ENCODE data around the gene N4BP2L2.

N4BP2L2 gene

DNA sequence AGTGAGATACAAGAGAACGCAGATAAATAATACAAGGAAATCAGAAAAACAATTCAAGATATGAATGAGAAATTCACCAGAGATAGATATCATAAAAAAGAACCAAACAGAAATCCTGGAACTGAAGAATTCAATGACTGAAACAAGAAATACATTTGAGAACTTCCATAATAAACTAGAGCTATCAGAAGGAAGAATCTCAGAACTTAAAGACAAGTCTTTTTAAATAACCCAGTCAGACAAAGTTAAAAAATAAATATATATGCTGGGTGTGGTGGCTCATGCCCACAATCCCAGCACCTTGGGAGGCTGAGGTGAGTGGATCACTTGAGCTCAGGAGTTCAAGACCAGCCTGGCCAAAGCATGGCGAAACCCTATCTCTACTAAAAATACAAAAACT lies 82.0 kb downstream of the N4BP2L2 start:
- no peak for DNase-seq

DNA sequence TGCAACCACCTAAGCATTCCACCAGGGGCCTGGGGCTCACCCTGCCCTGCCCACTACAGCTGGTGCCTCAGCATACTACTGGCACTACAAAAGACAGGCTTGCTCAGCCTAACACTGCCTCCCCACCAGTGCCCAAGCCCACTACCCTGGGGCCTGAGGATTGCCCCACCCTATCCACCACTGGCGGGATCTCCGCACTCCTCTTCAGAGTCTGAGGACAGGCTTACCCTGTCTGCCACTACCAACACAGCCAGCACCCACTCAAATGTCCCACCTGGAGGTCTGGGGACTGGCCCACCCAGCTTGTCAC lies 83.0 kb downstream of the N4BP2L2 start:
- DNase-seq: no peak

DNA sequence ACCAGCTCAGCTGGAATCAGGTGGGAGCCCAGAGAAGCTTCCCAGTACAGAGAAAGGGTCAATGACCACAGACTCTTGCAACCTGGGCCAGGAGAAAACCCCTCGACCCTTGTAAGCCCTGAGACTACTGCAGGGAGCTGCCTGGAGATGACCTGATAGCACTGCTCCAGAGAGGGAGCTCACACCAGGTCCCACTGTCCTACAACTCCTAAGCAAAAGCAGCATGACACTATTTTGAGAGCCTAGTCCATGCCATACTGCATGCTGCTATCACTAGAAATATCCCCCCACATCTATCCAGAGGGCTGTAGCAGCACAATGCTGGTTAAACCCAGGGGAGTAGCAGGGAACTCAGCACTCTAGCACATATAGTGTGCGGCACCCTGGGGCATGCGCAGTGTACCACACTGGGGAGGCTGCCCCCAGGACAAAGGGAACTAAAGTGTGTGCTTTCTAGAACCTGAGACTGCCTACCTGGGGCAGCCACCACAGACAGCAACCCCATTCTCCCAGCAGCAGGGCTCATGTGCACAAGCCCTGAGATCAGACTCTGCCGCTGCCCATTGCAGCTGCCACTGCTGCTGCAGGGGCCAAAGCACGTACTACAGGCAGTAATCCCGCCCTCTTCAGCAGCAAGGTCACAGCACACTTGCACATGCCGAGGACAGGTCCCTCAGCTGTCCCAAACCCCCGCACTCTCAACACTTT lies 83.6 kb downstream of the N4BP2L2 start:
- DNase-seq: no peak

DNA sequence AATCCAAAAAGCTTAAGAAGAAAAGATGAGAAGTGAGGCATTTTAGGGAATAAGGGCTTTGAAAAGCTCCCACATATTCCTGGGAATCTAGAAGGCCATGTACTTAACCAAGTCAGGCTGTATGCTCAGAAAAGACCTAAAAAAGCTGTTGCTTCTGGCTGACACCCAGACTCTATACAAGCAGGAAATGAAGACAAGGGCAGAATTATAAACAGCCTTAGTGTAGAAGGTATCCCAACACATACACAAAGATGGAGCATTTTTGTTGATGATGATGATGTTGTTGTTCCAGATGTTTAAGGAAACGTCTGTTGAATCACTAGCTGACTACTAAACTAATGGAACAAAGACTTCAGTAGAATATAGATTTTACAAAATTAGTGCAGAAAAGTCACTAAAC lies 84.6 kb downstream of the N4BP2L2 start:
- no peak for DNase-seq

DNA sequence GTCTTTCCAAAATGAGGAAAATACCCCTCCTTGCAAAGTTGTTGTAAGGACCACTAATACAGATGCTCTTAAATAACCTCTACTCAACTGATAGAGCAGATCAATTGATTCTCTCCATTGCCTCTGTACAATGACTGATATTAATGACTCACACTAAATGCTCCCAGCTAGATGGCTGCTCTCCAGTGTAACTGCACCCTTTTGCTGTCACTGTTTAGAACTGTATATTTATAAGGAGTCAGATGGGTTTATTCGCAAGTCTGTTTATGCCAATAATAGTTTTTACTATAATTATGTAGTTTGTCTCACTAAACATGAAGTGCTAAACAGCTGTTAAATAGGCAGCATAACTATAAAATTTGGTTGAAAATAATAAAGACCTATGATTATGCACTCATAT lies 89.6 kb downstream of the N4BP2L2 start:
- DNase-seq: no peak

DNA sequence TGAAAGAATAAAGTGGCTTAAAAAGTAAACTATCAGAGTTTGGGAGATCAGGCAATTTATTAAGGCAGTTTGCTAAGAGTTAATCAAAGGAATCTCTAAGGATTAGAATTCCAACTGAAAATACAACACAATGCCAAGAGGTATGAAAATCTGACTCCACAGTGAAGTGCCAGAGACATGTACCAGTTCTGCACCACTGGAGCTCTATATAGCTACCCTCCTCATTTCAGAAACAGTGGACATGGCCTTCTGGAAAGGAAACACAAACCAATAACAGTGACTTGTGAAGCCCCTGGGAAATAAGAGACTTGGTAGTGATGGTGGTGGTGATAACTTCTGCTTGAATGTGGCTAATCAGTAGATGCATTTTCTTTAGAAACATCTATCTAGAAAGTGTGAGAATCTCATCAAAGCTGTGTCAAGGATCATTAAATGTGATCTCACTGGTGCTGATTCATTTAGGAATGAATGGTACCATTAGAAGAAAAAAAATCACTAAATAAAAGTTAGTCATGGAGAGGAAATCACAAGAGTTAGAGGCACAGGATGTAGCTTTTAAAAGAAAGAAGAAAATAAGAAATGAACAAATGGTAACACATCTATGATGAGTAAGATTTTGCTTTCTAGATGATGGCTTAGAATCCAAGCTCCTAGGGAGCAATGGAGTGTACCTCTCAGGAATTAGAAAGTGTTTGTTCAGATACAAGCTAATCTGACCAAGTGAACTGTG lies 90.5 kb downstream of the N4BP2L2 start:
- no peak for DNase-seq

DNA sequence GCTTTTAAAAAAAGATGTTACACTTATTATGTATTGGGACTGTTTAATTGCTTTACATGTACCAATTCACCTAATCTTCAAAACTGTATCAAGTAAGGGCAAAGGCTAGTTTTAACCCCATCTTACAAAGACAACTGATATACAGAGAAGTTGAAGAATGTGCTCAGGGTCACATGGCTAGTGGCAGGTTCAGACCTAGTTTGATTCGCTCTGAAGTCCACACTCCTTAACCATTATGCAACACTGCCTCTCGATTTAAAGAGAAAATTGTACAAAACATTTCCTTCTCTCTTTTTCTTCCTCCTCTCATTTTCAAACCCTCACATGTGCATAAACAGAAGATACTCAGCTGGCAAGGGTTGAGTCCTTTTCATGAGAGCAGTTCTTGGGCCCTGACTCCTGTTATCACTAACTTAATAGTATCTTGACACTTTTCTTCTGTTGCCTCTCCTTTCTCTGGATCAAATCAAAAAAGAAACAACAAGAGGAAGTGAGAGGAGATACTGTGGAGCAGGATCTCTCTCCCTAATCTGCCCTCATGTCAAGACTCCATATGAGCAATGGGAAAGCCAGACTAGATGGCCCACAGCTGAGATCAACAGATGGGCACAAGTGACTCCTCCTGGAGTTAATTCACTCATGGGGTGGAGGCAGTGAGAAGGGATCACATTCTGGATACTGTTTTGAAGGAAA lies 91.7 kb downstream of the N4BP2L2 start:
- no peak for DNase-seq

DNA sequence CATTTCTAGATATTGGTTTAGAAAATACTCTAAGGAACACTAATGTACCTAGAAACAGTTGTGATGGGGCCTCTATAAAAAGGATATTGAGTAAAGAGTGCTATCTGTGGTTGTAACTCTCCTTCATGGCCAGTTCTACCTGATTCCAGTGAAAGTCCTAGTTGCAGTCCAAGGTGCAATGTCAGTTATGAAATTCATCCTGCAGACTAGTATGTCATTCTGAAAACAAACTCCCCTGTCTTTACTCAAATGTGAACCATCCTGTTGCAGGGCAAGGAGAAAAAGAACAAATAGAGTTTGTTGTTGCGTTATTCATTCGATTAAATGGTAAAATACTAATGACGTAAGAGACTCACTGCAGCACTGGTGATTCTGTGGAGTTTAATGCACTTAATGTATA lies 92.4 kb downstream of the N4BP2L2 start:
- no peak for DNase-seq

DNA sequence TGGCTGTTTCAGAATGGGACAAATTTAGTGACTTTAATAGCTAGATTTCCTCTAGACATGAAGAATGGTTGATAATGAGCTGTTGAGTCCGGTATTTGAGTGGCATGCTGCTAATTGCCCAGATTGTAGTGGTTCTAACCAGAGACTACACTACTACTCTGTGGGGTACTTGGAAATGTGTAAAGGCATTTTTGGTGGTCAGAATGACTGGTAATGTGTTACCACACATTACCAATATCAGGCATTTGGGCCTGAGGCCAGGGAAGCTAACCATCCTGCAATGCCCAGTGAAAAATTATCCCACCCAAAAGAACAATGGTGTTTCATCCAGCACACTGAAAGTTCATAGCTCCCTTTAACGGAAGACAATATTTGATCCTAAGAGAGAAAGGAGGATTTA lies 93.1 kb downstream of the N4BP2L2 start:
- no peak for DNase-seq

DNA sequence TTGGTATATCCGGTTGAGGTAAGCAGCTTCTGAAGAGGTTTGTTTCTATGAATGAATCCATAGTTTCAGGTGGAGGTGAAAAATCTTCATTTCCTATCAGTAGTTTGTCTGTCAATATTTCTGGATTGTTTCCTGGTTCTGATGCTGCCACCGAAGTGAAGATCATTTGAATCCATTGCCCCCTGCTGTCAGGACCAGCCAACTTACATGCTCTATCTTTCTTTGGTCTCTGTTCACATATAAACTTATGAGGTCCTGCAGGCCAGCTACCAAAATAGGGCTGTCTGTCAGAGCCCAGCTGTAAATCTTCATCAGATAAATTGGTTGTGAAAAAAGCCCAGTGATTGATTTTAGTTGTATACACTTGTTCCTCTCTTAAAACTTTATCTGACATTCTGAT lies 95.5 kb downstream of the N4BP2L2 start:
- peak; percentile 81 for DNase-seq

DNA sequence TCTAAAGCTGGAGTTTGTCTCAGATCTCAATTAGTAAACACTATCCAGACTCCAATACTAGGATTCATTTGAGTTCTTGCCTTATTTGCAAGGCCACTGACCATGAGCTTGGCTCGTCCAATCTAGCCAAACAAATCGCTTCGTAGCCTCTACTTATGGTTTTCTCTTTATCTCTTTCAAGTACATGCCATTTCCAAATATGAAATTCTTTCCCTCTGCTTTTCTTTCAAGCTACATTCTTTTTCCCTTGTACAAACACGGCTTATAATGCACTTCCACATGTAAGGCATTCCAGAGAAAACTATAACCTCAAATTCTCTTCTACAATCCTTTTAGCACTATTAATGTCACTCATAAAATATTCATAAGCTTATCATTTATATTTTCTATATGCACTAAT lies 99.7 kb downstream of the N4BP2L2 start:
- DNase-seq: no peak

DNA sequence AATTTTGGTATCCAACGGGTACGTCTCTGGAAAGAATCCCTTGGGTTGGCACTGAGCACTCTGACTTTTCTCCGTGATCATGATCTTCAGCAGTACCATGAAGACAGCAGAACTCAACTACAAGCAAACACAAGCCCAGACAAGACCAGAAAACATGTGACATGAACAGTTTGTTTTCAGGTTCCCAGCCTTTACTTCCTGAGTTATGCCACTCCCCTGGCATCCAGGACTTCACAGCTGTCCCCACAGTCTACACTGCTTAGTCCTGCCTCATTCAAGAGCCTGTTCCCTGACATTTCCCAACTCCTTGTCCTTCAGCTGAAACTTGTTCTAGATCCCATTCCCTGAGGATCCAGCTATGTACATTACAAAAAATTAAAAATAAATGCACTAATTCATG lies 105.7 kb downstream of the N4BP2L2 start:
- DNase-seq: peak; percentile 41

DNA sequence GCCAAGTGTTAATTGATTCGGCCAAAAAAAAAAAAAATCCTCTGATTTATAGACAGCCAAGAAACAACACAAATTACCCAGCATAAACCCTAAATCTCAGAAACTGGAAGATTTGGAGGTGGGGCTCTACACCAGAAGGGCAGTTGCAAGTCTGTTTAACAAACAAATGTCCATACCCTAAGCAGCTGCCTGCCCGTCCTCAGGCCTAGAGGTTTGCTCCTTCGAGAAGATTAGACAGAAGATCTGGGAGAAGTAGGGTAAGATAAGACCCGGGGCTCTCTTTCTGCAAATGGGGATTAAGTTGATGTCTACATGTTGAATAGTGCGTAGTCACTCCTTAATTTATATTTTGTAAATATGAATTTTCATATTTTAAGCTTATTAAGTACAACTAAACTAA lies 107.2 kb downstream of the N4BP2L2 start:
- peak; percentile 59 for DNase-seq

DNA sequence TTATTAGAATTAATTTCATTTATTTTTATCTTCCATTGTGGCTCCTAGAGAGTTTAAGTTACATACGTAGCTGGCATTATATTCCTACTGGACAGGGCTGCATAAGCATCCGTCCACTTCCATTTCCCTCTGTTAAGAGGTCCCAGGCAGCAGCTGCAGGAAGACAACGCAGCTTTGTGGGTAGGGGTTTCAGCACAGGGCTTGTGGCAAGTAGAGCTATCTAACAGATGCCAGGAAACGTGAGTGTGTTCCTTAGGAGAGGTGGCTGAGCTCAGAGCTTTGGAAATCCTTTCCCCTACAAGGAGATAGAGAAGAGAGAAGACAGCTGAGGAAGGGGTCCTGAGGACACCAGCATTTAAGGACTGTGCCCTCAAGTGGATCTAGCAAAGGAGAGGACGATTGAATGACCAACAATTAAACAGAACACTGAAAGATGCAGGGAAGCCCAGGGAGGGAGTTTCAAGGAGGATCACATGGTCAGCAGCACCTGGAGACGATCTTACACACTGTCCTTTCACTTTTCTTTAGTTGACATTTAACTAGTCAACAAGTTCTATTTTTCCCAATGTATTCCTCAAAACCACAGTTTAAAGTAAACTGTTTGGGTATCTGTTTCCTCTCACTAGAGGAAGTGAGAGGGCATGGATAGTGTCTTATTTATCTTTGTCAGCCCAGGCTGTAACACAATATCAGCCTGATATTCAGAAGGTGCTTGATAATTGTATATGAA lies 108.4 kb downstream of the N4BP2L2 start:
- DNase-seq: peak; percentile 54

DNA sequence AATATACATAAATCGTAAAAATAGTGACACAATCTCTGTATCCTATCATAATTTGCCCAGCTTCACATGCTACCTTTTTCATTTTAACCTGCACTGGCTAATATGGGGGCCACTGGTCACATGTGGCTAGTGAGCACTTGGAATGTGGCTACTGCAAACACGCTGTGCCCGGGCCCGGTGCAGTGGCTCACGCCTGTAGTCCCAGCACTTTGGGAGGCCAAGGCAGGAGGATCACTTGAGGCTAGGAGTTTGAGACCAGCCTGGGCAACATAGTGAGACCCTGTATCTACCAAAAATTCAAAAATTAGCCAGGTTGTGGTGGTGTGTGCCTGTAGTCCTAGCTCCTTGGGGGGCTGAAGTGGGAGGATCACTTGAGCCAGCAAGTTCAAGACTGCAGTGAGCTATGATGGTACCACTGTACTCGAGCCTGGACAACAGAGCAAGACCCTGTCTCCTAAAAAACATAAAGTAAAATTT lies 109.1 kb downstream of the N4BP2L2 start:
- DNase-seq: no peak

DNA sequence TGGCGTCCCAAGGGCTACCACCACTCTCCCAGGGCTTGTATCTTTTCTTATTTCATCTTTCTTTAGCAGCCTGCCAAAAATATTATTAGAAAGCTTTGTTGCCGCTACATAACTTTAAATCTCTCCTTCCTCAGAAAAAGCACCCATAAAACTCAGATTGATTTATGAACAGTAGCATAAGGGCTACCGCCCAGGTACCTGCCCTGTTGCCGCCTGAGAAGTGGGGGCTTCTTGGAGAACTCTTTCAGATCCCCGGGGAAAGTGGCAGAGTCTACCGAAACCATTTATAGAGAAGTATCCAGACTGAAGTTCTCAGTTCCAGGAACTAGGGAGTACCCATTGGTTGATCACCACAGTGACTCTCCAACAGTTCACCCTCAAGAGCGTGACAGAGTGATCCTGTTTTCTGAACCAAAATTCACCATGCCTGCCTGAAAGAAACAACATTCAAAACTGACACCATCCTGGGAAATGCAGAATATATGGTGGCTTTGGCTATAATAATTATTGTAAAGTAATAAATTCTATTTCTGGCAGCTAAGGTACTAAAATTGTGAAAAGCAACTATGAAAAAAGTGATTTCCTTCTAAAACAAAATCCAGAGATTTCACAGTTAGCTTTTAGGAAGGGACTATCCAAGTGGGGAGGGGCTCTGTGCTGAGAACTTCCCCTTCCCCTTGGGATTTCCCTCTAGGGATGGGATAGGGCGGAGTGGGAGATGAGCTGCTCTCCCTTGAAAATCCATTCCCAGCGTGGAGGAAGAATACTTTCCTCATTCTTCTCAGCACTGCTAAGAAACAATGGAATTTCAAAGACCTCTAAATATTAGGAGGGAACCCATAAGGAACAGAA lies 109.8 kb downstream of the N4BP2L2 start:
- DNase-seq: peak; percentile 66

DNA sequence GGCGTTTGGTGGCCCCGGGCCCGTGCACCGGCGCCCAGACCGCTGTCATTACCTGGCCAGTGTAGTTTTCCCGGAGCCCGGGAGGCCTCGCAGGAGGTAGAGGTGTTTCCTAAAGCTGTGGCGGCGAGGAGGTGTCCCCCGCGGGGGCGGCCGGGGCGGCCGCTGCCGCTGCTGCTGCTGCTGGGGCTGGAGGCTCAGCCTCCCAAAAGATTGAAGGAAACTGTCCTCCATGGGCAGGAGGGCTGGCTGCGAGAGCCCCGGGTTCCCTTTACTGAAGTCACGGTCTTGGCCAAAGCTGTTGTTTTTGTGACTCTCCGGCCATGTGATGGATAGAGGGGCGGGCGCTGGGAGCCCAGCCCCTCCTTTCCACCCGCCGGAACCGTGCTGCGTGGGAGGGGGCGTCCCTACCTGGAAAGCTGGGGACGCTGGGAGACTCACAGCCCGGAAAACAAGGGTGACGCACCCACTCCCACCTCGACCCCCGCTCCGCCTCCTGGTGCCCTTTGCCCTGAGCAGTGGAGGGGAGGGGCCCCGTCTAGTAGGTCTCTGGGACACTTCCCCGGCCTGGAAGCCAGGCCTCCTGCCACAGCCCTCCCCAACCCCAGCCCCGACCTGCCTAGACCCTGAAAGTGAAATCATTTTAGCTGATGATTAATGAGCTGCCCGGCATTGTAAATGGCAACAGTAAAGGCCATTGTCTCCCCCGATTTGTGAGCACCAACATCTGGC lies 110.6 kb downstream of the N4BP2L2 start, which contains the start of gene N4BP2L1:
N4BP2L1 (minus strand) TSS at position 279 of the 729 bp plus-strand sequence; CDS start at position 231, 48 bp downstream.
- peak; percentile 87 for DNase-seq

DNA sequence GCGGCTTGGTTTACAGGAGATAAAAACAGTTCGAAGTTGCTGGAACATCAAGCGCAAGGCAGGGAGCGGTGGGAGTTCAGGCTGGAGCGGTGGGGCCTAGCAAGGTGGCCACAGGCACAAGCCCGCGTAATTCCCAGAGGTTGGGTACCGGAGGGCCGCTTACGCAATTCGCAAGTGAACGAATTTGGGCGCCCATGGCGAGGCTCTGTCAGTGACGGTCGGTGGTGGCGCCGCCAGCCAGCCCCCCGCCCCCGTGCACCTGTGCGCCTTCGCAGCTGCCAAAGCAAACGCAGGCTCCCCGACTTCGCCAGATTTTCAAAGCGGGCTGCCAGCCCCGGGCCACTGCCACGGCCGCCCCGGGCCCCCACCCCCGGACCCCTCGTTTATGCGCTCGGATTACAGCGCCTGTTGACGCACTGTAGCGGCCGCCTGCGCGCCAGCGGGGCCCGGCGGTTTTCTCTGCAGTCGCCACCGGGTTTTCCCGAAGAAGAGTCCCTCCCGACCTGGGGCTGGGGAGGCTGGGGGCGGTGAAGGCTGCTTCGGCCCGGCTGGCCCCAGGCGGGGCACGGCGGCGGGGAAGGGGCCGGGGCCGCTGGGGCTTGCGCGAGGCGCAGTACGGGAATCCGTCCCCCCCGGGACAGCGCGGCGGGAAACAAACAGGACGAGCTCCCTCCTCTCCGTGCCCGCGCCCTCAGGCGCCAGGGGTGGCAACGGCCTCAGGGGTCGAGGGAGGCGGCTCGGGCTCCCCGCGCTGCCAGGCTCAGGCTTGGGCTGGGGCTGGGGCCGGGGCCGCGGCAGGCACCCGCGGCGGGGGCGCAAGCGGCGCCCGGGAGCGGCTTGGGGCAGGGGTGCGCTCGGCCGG lies 111.4 kb downstream of the N4BP2L2 start:
- peak; percentile 74 for DNase-seq

DNA sequence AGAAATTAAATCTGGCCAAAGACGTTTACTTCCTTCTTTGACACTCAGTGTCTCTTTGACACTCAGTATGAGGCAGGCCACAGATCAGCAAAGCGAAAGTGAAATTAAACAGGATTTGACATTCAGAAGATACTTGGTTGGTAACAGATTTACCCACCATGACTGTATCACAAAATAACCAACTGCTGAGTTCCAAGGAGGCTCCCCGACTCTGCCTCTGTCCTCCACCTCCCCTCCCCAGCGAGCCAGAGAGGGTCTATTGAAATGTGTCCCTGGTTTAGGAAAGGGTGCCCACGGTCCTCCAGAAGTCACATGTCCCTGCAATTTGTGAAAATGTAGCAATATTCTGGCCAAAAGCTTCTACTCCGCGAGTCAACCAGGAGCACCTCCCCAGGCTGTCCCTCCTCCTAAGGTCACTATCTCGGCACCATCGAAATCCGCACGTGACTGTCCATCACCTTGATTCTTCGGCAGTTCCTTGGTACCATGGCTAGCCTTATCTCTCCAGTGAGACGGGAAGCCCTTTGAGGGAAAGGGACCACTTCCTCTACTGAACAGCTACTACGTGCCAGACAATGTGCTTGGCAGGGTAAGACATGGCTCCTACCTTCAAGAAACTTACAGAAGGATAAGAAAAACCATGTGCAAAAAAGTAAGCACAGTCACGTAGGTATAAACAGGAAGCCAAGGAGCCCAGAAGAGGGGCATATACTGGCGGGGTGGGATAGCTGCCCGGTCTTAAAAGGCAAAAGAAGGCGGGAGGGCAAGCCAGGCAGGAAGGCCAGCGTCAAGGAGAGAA lies 112.2 kb downstream of the N4BP2L2 start:
- DNase-seq: peak; percentile 78

DNA sequence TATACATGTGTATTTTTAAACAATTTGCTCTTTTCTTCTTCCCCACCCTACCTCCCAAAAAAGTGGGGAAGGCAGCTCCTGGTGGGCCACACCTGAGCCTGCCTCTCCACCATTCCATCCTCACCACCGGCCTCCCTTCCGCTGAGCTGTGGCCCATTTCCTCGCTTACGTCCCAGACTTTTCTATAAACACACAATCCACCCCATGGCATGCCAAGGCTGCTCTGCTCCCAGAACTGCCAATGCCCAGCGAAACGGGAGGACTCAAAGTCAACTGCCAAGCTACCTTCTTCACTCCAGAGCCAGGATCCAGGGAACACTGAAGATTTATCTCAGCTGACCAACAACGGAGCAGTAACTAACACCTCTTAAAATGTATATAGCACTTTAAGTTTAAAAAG lies 113.4 kb downstream of the N4BP2L2 start:
- DNase-seq: no peak

Measured in hematopoietic multipotent progenitor cell treated with erythropoietin and hydrocortisone succinate and interleukin-3 and kit ligand, for 6 days (in vitro differentiated cells).